Gastrocnemius medialis (tissue), 4 donors: ENCODE results near the gene TUBA3C.

ENCODE experiments used
- CTCF ChIP-seq, 5 experiments: fragments of 450-650 bp in 3 of 5; fragments of 200-600 bp in 2 of 5; sonication (generic) in 2 of 5; IDR thresholded peaks in 4 of 5; conservative IDR thresholded peaks in 1 of 5; 1 replicate in 4 of 5; 2 replicates in 1 of 5; pipeline ENCODE4 v1.5.1; 2016 to 2019; ENCODE audit warnings: antibody characterized with exemption in 5 of 5, mild to moderate bottlenecking in 3 of 5, moderate library complexity in 3 of 5
- POLR2A ChIP-seq, 2 donors: fragments of 450-650 bp; IDR thresholded peaks; one replicate each; pipeline ENCODE4 v1.6.1; 2017; ENCODE audit warnings: antibody characterized with exemption in 2 of 2, mild to moderate bottlenecking in 2 of 2, moderate library complexity in 2 of 2

- TF ChIP-seq POLR2A (IDR thresholded peaks at IDR 0.05) (no peak), CTCF (IDR thresholded peaks at IDR 0.05 in 4 of 5, conservative IDR thresholded peaks at IDR 0.05 in 1 of 5) (no peak)
Measured at GRCh38 chr13:19179916-19180315, 1.7 kb downstream of the TUBA3C start.
